HuH-7 (cell line): ENCODE results near the gene MAFB.
"Not testable (repeated sequence)": the region's sequence is repeated elsewhere in the genome, so short reads cannot be mapped to it uniquely, and the experiment has no call there.

Experiments used
- DNase-seq: peaks from one replicate; pipeline ENCODE4 v3.0.0; 2011; ENCODE audit warnings: low spot score

MAFB gene

DNA sequence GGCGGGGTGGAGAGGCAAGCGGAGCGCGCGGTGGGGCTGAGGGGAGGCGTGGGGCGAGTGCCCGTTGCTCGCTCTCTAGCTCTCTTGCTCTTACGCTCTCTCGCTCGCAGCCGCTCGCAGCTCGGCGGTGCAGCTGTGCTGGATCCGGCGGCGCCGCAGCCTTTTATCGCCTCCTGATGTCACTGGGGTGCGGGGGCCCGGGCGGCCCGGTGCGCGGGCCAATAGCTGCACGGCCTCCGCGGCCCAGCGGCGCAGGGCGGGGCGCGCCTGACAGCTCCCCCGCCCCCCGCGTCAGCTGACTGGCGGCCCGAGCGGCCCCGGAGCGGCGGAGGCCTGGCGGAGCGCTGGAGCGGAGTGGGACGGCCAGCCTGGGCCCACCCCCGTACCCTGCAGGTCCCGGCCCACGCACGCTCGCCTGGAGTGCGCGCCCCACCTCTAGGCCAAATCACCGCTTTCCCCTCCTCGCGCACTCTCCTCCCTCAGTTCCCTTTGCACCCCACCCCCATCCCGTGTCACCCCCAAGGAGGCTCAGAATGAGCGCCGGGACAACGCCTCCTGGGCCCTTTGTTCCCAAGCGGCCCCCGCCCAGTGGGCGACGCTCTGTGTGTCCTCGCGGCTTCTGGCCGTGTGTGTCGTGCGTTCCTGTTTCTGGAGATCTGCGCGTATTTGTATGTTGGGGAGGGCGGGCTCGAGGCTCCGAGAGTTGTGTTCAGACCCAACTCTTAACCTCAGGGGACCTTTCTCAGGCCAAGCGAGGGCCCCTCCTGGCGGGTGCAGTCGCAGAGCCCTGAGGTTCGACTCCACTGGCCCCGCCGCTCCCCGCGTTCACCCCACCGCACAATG is at the start of gene MAFB:
MAFB (minus strand) TSS at position 137 of the 843 bp plus-strand sequence. CDS start 386 bp downstream, outside the sequence.
- peak; percentile 94 for DNase-seq

DNA sequence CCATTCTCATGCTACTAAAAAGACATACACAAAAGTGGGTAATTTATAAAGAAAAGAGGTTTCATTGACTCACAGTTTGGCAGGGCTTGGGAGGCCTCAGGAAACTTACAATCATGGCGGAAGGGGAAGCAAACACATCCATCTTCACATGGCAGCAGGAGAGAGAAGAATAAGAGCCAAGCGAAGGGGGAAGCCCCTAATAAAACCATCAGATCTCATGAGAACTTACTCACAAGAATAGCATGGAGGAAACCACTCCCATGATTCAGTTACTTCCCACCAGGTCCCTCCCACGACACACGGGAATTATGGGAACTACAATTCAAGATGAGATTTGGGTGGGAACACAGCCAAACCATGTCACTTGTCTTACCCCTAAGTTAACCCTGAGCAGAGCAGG is 47.4 kb upstream of the MAFB start:
- not testable (repeated sequence) for DNase-seq

DNA sequence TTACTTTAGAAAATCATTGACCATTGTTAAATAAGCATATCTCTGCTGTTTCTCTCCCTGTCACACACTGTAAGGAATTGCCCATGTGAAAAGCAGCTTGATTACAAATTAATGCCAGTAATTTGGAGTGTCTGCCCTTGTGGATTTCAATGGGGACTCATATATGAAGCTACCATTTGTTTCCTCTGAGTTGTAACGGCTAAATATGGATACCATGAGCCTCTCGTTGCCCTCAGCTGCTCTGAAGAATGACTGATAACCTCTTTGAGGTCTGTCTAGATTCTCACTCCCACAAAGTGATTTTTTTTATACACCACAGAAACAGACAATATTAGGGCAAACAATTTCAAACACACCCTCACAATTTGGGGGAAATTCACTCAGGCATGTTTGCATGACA is 40.0 kb upstream of the MAFB start:
- no peak for DNase-seq

DNA sequence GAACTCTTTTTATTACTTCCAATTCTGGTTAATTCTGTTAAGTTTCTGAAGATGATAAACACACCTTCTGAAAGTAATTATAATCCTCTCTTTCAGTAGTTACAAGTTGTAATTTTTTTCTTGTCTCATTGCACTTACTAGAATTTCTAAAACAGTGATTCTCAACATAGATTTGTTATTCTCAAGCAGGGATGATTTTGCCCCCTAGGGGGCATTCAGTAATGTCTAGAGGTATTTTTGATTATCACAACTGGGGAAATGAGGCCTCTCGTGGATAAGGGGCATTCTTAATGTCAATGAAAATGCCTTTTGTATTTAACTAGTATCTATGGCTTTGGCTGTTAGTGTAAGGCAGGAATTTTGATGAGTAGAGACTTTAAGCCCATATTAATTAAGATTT is 39.4 kb upstream of the MAFB start:
- no peak for DNase-seq

DNA sequence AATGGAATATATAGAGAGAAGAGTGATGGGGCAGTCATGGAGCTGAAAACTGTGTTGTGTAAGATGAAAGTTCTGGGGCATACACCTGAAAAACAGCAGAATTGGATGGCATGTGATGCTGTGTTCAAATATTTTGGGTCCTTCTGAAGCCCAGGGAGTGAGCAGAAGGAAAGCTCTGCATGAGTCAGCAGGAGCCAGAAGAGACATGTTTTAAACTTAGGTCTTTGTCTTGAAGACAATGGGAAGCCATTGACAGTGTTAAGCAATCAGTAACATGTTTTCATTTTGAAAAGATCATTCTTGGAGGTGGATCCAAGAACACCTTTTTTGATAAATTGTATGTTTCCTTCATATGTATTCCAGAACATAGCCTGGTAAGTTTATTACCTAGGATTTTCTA is 38.9 kb upstream of the MAFB start:
- no peak for DNase-seq

DNA sequence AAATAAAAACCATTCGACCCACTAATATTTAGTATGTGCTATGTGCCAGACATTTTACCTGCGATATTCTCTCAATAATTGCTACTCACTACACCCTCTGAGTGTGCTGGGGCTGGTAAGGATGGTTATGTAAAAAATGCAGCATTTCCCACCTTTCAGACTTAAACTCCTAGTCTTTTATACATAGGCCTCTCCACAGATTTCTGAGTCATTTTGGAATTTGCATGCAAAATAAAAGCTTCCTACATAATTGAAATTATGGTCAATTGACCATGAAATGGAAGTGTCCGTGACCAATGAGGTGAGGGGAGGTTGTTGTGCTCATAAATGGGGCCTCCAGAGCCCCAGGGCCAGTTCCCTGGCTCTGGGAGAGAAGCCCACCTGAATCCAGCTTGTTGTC is 37.7 kb upstream of the MAFB start:
- DNase-seq, result no peak

DNA sequence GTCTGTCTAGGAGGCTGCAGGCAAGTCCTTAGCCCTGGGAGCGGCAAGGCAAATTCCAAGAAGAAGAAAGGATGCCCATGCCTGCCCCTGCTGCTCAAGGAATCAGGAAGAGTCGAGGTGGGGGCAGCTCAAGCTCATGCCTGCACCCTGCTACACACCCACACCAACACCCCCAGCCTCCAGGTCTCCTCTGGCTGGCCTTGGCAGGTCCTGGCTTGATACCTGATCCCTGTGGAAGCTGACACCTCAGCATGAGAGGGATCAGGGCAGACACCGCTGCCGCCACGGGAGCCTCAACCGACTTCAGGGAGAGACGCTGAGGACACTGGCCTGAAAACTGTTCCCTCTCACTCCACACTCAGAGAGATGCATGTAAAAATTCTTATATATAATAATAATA is 35.5 kb upstream of the MAFB start:
- DNase-seq, result no peak

DNA sequence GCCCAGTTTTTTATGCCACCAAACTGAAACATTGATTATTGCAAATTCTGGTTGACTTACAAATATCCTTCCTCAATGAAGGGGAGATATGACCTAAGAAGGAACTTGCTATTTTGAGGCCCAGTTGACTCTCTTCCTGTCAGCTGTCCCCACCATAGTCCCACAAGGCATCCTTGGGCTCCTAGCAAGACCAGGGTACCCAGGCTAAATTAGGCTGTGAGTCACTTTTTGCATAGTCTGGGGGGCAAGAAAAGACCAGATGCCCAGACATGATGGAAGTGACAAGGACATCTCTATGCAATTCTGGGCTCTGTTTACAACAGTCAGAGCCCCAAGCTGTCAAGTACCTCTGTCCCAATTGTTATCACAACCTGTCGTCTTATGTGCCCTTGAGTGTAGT is 31.8 kb upstream of the MAFB start:
- DNase-seq, result no peak

DNA sequence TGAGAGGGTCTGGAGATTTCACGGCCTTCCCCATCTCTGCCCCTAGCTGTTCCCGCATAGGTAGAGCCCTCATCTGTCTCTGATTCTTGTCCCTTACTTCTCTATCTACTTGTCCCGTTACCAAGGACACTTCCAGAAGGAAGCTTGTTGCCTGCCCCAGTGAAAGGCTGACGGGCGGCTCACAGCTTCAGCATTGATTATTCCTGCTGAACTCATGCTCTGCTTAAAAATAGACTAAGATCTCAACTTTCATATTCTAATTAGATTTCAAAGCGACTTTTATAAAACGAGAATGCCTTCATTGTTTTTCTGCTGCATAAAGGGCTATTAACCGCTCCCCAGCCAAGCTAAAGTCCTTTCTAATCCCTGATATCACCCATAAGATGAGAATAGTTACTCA is 31.1 kb upstream of the MAFB start:
- DNase-seq, result no peak

DNA sequence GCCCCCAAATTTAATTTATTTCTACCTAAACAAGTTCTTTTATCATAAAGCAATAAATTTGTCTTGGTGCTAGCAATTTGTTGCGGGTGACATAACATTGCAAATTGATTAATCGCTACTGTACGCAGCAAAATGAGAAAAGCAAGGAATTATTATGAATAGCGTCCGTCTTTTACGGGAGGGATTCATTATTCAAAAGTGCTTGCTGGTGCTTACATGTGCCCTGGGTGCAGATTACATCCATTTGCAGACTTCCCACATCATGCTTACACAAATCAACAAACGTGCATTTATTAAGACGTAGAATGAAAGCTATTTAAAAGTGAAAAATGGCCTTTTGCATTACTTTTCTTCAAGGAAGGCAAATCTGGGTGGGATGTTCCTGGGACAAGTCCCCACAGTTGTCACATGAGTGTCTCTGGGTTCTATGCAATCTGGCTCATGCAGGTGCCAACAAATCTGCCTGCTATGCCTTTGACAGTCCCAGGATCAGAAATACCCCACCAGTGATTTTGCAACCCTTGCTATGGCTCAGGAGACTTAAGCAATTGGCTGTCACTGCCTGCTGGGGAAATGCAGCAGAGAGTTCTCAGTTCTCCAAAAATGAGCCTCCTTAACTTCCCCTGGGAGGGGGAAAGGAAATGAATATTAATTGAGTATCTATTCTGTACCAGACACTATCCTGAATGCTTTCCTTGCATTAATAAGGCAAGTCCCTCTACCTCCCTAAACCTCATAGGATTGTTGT is 30.1 kb upstream of the MAFB start:
- DNase-seq, result no peak

DNA sequence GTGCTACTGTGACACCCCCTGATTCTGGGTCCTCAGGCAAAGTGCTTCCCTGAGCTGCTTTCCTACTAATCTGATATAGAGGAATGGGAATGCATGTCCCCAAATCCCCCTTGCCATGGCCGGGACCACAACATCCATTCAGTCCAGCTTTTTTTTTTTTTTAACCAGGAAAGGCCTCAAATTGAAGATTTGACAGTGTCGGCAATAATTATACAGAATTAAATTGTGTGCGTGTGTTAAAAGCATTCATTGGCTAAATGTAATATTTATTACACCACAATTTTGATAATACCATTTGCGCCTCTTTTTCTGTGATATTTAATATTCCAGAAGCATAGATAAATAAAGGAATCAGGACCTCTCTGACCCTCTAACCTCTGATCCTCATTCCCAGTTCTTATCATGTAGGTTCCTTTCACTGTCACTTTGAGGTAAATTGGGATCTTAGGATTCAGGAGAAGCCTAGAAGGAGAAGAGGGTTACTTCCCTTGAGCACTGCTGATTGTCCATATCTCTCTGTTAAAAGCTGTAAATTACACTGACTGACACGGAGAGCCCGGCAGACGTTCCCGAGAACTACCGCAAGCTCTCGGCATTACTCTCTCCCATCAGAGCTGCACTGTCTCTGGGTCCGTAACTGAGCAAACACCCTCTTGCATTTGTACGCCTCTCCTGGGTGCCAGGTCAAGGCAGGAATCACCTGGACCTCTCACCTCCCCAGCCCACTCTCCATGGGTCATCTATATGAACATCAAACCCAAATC is 29.4 kb upstream of the MAFB start:
- DNase-seq, result no peak

DNA sequence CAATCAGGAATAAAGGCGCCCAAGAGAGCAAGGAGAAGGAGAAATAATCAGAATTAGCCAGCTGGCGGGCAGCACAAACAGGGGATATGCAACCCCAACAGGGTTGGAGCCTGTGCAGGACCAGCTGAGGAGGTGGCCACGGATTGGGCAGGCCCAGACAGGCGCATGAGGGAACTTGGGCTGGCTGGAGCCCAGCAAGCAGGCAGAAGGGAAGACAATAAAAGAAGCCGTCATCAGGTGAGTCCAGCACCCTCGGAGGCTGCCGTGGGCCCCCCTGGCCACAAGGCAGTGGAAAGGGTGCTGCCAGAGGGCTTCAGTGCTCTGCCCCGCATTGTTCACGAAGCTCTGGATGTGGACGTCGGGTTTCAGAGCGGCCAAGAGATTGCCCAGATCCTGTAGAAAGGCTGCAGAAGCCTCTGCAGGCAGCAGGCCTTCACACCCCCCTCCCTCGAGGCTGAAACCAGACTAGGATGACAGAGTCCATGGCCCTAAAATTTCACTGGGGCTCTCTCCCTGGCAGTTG is 28.4 kb upstream of the MAFB start:
- DNase-seq, result no peak

DNA sequence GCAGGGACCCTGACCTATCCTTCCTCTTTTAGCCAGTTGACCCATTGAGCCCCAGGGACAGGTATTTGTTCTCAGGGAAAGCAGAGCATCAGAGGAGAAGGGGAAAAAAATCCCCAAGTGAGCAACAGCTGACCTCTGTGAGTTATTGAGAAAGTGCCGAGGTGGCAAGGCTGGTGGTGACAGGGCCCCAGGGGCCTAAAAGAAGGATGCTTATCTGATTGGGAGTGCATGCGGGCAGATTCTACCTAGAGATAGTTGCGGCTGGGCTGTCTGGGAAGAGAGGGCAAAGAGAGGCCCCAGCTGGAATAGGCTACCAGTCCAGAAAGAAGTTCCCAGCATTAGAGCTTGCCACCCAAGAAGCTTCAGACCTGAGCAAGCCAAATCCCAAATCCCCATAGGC is 26.5 kb upstream of the MAFB start:
- no peak for DNase-seq

DNA sequence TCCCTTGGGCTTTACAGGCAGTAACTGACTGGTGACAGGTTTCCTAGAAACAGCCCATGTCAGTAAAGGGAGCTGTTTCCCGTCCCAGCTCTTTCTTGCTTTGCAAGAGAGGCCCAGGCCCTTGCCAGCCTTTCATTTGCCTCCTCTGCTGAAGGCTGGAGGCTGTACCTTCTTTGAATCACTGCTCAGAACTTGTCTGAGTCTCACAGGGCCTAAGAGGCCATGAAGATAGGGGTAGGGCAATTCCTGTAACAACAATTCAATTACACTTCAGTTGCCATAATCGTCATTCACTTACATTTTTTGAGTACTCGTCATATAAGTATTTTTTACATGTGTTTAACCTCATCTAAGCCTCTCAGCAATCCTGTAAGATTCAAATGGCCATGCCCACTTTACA is 25.9 kb upstream of the MAFB start:
- no peak for DNase-seq

DNA sequence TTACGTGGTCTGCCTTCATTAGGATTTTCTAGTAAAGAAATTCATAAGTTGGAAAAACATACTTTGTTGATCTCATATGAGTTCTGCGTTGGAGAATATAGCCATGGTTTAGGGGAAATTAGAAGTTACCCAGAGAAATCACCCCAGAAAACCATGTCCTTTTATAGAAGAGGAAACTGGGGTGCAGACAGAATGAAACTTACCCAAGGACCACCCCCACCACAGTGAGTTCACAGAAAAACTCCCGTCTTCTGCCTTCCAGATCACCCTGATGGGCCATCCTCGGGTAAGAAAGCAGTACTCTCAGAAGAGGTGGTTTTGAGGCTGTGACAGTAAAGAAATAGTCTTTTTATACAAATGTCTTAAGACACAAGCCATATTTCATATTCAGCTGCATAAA is 25.1 kb upstream of the MAFB start:
- DNase-seq, result no peak

DNA sequence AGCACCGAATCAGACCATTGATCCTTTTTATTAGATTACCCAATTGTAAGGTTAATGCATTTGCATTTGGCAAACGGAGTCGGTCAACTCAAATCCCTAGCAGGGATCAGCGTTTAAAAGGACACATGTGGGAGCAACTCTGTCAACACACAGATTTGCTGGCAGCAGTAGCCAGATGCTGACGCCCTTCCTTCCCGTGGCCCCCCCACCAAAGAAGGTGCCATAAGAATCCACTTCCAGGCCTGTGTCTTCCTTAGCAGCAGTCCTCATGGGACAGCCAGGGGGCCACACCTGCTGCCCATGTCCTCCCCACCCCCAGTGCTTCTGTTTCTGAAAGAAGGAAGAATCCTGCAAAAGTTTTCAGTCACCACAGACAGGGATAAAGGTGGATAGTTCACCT is 24.5 kb upstream of the MAFB start:
- DNase-seq, result no peak

DNA sequence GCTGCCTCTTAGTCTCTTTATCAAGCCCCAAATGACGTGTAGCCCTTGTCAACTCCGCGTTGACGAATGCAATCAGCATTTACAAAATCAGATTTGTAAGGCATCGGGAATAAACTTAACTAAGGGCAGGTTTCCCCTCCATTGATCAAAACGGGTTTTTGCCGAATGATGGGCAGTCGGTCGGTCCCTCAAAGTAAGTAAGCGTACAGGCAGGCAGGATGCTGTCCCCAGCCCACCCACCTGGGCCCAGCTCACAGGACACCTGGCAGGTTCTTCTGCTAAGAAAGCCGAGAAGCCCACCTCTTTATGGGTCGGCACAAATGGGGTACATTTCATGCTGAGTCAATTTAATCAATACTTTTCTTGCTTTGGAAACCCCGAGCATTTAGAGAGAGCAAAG is 22.0 kb upstream of the MAFB start:
- DNase-seq, result no peak

DNA sequence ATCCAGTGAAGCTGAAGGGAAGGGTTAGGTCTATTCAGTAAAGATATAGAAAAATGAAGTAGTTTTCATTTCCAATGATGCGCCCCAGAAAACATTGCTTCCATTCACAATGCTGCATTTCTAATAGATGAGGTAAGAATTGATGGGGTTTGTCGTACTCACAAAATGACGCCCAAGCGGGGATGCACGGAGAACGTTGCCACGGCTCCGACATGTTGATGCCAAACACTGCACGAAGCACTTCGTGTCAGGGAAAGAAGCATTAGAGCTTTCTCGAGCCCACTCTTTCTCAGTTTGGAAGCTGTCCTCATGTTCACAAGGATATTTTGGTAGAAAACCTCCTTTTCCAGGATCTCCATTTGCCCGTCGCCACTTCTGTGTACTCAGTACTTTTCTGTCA is 21.6 kb upstream of the MAFB start:
- no peak for DNase-seq

DNA sequence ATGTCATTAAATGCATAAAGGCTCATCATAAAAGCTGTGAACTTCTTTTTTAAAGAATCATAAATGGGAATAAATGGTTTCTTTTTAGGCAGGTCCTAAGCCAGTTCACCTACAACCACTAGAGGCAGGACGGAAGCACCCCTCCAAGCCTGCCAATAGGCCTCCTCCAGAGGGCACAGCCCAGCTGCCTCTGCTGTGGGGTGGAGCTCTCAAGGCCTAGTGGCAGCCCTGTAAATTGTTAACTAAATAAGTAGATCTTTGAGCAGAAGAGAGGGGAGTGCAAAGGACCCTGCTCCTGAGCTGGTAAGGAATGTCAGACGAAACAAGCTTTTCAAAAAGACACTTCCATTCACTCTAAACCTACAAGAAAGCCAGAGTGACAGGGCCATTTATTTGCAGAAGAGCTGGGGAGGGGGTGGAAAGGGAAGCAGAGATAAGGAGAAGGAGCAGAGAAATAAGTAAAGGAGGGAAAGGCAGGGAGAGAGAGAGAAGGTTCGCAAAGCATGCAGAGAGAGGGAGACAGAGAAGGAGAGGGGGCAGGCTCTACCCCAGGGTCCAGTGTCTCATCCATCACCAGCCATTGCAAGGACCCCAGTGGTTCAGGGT is 18.0 kb upstream of the MAFB start:
- DNase-seq, result no peak

DNA sequence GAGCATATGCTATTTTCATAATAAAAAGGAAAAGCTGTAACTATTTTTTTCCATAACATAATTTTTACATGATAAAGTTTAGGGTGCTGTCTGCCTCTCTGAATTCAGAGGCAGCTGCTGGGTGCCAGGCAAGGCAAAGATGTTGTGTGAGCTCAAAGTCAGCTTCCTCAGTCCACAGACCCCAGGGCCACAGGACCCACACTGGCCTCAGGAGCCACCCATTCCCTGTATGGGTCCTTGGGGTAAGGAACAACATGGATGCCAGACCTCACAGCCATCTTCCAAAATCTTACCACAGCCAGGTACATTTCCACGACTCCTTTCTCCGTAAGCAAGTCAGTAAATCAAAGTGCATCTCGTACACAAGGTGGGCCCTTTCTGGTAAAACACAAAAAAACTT is 16.4 kb upstream of the MAFB start:
- no peak for DNase-seq

DNA sequence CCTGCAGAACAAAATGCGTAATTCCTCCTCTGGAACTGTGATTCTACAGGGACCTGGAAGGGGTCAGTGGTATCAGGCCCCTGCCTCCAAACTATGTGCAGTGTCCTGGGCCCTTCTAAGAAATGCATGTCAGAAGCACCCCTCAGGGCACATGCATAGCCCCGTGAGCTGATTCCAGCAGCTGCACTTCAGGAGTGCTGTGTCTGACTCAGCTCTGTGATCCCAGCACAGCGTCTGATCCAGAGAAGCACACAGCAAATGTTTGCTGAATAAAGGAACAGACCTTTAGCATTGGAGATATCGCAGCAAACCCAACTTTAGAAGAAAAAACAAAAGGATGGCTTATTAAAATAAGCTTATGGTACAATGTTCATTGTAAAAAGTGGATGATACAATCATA is 15.8 kb upstream of the MAFB start:
- DNase-seq, result no peak

DNA sequence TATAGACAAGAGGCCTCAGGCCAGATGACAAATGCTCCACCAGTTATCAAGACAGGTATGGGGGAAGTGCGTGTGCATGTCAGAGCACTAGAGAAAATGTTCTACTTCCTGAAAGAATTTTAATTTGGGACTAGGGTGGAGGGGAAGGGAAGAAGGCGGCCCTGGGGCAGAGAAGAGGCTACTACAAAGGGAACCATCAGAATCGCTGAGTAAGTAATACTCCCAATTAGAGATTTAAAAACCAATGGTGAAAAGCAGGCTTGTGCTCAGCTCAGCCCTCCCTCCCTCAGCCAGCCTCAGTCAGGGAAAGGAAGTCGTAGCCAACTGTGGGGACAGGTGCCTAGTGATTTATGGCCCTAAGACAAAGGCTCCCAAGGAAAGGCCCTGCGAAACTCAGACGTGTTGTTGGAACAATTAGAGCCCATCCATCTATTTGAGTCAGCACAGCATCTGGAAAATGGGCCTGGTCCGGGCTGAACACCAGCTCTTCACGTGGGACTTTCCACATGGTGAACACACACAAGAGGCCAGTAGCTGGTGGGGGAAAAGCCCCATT is 15.0 kb upstream of the MAFB start:
- DNase-seq, result no peak
